ENCODE results near the gene MFAP3. TPM values are rescaled to one million over a fixed set of nuclear protein-coding genes. Genes with fewer than 3 reads are reported as not detected.
"Not testable (repeated sequence)": the region's sequence is repeated elsewhere in the genome, so short reads cannot be mapped to it uniquely, and the experiment has no call there.

MFAP3 gene
- total and polyA plus RNA-seq, 9 donors = 9.1 to 33.2 (median 23.2) TPM

DNA sequence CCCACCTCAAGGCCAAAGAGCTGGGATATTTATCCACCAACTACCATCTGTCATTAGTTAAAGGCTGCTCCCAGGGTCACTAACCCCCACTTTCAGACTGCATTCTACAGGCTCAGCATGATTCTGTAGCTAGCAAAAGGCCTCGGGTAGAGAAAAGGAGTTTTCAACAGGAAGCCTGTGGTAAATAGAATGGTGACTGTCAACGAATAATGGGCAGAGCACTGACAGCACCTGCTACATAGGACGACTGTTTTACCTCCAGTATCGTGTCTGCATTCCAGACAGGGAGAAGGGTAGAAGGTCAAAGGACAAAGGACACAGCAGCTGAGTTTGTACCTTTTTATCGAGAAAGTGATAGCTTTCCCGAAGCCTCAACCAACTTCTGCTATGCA lies 20.3 kb downstream of the MFAP3 start:
- no peak for DNase-seq
- intact Hi-C loops (cut with DNase I) = no loop called here
- H3K4me1 ChIP-seq (ENCODE audit: insufficient read depth) = no peaks in the 10 kb centered on the region
- H3K4me3 ChIP-seq = no peak overlapping the region
- WGBS, 3 donors = 61 to 71% (median 62%) methylated on average over 6 of the region's 6 CpGs
- no peak overlapping the region for H3K27ac ChIP-seq
- no peak for TF ChIP-seq POLR2A (IDR thresholded peaks at IDR 0.05)
- TF ChIP-seq, protein P1, sequence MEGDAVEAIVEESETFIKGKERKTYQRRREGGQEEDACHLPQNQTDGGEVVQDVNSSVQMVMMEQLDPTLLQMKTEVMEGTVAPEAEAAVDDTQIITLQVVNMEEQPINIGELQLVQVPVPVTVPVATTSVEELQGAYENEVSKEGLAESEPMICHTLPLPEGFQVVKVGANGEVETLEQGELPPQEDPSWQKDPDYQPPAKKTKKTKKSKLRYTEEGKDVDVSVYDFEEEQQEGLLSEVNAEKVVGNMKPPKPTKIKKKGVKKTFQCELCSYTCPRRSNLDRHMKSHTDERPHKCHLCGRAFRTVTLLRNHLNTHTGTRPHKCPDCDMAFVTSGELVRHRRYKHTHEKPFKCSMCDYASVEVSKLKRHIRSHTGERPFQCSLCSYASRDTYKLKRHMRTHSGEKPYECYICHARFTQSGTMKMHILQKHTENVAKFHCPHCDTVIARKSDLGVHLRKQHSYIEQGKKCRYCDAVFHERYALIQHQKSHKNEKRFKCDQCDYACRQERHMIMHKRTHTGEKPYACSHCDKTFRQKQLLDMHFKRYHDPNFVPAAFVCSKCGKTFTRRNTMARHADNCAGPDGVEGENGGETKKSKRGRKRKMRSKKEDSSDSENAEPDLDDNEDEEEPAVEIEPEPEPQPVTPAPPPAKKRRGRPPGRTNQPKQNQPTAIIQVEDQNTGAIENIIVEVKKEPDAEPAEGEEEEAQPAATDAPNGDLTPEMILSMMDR (IDR thresholded peaks at IDR 0.05) = no peak
- TF ChIP-seq EP300 (IDR thresholded peaks at IDR 0.05) = no peak
- H3K9me3 ChIP-seq = no peaks in the 10 kb centered on the region
- H3K36me3 ChIP-seq = no peaks in the 10 kb centered on the region
- no peaks in the 10 kb centered on the region for H3K27me3 ChIP-seq

DNA sequence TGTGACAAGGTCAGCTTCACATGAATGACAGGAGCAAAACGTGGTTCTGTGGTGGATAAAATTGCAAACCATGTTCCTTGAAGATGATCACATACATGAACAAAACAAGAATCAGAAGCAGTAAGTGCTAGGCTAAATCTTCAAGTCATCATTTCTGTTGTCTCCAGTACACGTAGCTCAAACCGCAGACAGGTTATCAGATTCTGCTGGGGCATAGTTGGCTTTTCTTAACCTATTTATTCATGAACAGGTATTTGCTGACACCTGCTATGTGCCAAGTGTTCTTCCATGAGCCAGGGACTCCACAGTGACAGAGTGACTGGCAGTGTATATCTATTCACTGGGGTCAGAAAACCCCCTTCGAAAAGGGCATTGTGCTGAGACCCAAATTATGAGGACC lies 20.8 kb downstream of the MFAP3 start:
- TF ChIP-seq POLR2A (IDR thresholded peaks at IDR 0.05) (no peak), EP300 (IDR thresholded peaks at IDR 0.05) (no peak)
- TF ChIP-seq, protein P1 (IDR thresholded peaks at IDR 0.05) = no peak
- Histone ChIP-seq H3K27me3 (no peaks in the 10 kb centered on the region), H3K27ac (no peak overlapping the region), H3K4me3 (no peak overlapping the region), H3K36me3 (no peaks in the 10 kb centered on the region), H3K4me1 (ENCODE audit: insufficient read depth) (no peaks in the 10 kb centered on the region), H3K9me3 (no peaks in the 10 kb centered on the region)
- DNase-seq = no peak
- 75 to 90% (median 85%) methylated on average over 4 of the region's 4 CpGs for WGBS, 3 donors
- intact Hi-C loops (cut with DNase I) = no loop called here

DNA sequence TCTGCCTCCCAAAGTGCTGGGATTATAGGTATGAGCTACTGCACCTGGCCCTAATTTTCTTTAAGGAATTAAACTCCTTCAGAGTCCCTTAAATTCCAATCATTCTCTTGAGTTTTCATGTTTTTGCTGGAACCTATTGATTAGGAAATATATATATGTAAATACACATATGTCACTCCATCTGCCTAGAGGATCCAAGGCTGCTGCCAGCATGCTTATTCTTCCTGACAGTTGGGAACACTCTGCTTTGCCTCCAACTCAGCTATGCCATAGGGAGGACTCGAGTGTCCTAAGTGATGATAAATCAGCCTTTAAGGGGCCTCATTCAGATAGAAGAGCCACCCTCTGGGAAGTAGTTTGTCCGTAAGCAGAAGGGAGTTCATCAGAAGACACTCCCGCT lies 21.8 kb downstream of the MFAP3 start:
- Histone ChIP-seq H3K27ac (no peak overlapping the region), H3K4me3 (no peak overlapping the region), H3K9me3 (no peaks in the 10 kb centered on the region), H3K4me1 (ENCODE audit: insufficient read depth) (no peaks in the 10 kb centered on the region), H3K36me3 (no peaks in the 10 kb centered on the region), H3K27me3 (no peaks in the 10 kb centered on the region)
- intact Hi-C loops (cut with DNase I) = no loop called here
- DNase-seq = no peak
- TF ChIP-seq EP300 (IDR thresholded peaks at IDR 0.05) (no peak), POLR2A (IDR thresholded peaks at IDR 0.05) (no peak)
- TF ChIP-seq, protein P1 (IDR thresholded peaks at IDR 0.05) = no peak
- 71 to 81% (median 74%) methylated on average over 3 of the region's 3 CpGs for WGBS, 3 donors

DNA sequence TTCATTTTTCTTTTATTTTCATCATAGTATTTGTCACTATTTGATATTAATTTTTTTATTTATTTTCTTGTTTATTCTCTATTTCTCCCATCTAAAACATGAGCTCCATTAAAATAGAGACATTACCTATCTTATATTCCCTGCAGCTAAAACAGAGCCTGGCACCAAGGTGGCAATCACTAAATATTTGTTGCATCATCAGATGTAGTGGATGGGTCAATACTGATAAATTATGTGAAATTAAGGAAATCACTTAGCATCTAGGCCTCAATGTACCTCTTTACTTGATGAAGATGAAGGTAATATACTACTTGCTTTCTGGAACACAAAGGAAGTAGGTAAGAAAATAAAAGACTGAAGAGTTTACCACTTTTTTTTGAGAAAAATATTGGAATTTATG lies 24.6 kb downstream of the MFAP3 start:
- H3K27ac ChIP-seq = no peak overlapping the region
- no peaks in the 10 kb centered on the region for H3K27me3 ChIP-seq
- intact Hi-C loops (cut with DNase I) = no loop called here
- TF ChIP-seq EP300 (IDR thresholded peaks at IDR 0.05) (no peak), POLR2A (IDR thresholded peaks at IDR 0.05) (no peak)
- TF ChIP-seq, protein P1 (IDR thresholded peaks at IDR 0.05) = no peak
- H3K9me3 ChIP-seq = no peaks in the 10 kb centered on the region
- H3K36me3 ChIP-seq = no peaks in the 10 kb centered on the region
- H3K4me3 ChIP-seq = no peak overlapping the region
- H3K4me1 ChIP-seq (ENCODE audit: insufficient read depth) = no peaks in the 10 kb centered on the region
- no peak for DNase-seq

DNA sequence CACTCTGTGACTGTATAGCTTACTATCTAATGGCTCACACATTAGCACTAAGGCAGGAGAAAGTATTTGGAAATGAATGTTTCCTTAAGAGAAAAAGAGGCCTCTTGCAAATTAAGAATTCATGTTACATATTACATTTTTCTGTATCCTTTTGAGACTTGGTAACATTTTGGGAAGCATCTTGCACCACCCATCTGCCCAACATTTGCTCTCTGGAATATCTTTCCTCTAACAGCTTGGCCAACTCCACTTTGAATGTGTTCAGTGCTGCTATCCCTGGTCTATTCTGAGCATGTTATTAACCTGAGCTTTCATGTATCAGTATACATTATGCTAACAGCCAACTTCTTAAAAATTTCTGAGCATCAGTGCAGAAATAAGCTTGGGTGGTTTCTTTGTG lies 27.2 kb downstream of the MFAP3 start:
- Histone ChIP-seq H3K4me1 (ENCODE audit: insufficient read depth) (no peaks in the 10 kb centered on the region), H3K36me3 (no peaks in the 10 kb centered on the region), H3K4me3 (no peak overlapping the region), H3K27ac (no peak overlapping the region), H3K9me3 (no peaks in the 10 kb centered on the region), H3K27me3 (no peaks in the 10 kb centered on the region)
- TF ChIP-seq EP300 (IDR thresholded peaks at IDR 0.05) (no peak), POLR2A (IDR thresholded peaks at IDR 0.05) (no peak)
- TF ChIP-seq, protein P1 (IDR thresholded peaks at IDR 0.05) = no peak
- intact Hi-C loops (cut with DNase I) = no loop called here
- no peak for DNase-seq

DNA sequence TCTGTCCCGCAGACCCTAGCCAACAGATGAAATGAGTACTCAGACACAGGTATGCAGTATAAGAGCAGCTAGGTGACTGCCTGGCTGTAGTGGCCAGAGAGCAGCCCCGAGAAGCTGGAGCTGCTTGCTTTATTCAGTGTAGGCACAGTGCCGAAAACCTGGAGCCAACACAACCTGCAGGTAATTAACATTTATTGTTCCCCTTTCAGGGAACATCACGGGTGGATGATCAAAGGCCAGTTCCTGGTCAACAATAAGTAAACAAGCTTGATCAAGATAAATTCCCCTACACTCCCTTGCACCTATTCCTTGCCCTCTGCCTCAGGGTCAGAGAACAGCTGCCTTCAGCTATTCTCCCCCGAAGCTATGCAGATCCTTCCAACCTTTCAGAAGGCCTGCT lies 31.1 kb downstream of the MFAP3 start:
- intact Hi-C loops (cut with DNase I) = loop anchor here in 3 of 4 donors (5.0 to 10.0 kb wide), 5 partner anchors 105 to 572 kb away; partner anchors contain the start of gene GALNT10 (in 1 of the 3)
- not testable (repeated sequence) for DNase-seq; H3K4me3 ChIP-seq; H3K27ac ChIP-seq; H3K4me1 ChIP-seq (ENCODE audit: insufficient read depth); H3K36me3 ChIP-seq; H3K27me3 ChIP-seq; H3K9me3 ChIP-seq
- WGBS, 3 donors = 86 to 93% (median 90%) methylated on average over 5 of the region's 5 CpGs

Measured in ovary (tissue), 9 donors.